MM.1S (cell line): Measurements from ENCODE around the gene ADCY2.

Experiments used
- EZH2 ChIP-seq: fragments of 300-600 bp; sonication (generic); optimal IDR thresholded peaks from 2 replicates; pipeline ENCODE3; 2017; ENCODE audit warnings: low read depth, mild to moderate bottlenecking, antibody characterized with exemption, low read length, mixed read lengths
- EZH2phosphoT487 ChIP-seq: fragments of 300-600 bp; sonication (generic); IDR thresholded peaks from 2 replicates; pipeline ENCODE4 v1.6.1; 2018; ENCODE audit warnings: antibody characterized with exemption, low read length

- TF ChIP-seq EZH2 (no peak), EZH2phosphoT487 (no peak)
Observed at GRCh38 chr5:7500256-7500655, 104.3 kb downstream of the ADCY2 start.
